Heart left ventricle (tissue), 16 donors: ENCODE measurements around the gene MAPT. TPM values are rescaled to one million over a fixed set of nuclear protein-coding genes. Genes with fewer than 3 reads are reported as not detected.

Source experiments
- ATAC-seq, 4 donors: fragments of 200-7000 bp; cut with Tn5 transposase; one replicate each; pipeline ENCODE4 v1.9.1; 2020 to 2022; ENCODE audit warnings: moderate library complexity in 4 of 4, mild to moderate bottlenecking in 3 of 4, moderate number of reproducible peaks in 1 of 4
- DNase-seq, 5 donors: peaks; one replicate each; pipeline ENCODE4 v3.0.0-alpha.2; 2020
- H3K27ac ChIP-seq, 12 donors: fragments of 200-600 bp; sonication (generic) in 4 of 12; one replicate each; pipeline versions ENCODE4 v1.5.0 to v1.8.0; 2016 to 2022; ENCODE audit warnings: mild to moderate bottlenecking in 2 of 12
- H3K27me3 ChIP-seq, 9 donors: fragments of 200-600 bp; sonication (generic) in 2 of 9; one replicate each; pipeline versions ENCODE4 v1.5.1 to v1.8.0; 2016 to 2022; ENCODE audit warnings: mild to moderate bottlenecking in 3 of 9
- H3K36me3 ChIP-seq, 9 donors: fragments of 200-600 bp; sonication (generic) in 2 of 9; one replicate each; pipeline versions ENCODE4 v1.5.0 to v1.8.0; 2018 to 2022; ENCODE audit warnings: mild to moderate bottlenecking in 2 of 9
- H3K4me1 ChIP-seq, 12 donors: fragments of 200-600 bp; sonication (generic) in 4 of 12; one replicate each; pipeline versions ENCODE4 v1.5.0 to v1.8.0; 2016 to 2022; ENCODE audit warnings: mild to moderate bottlenecking in 3 of 12
- H3K4me3 ChIP-seq, 12 donors: fragments of 200-600 bp; sonication (generic) in 4 of 12; one replicate each; pipeline versions ENCODE4 v1.5.0 to v1.8.0; 2017 to 2022; ENCODE audit warnings: mild to moderate bottlenecking in 9 of 12, moderate library complexity in 4 of 12
- H3K9me3 ChIP-seq, 12 donors: fragments of 200-600 bp; sonication (generic) in 4 of 12; one replicate each; pipeline versions ENCODE4 v1.5.0 to v1.8.0; 2016 to 2022; ENCODE audit warnings: mild to moderate bottlenecking in 1 of 12
- POLR2A ChIP-seq, 2 donors: fragments of 450-650 bp; IDR thresholded peaks; one replicate each; pipeline ENCODE4 v1.6.1; 2017; ENCODE audit warnings: antibody characterized with exemption in 2 of 2, mild to moderate bottlenecking in 2 of 2, moderate library complexity in 2 of 2
- WGBS, 4 donors: extraction: QIAGEN DNeasy Blood & Tissue Kit in 2 of 4; methylation state at CpG; one replicate each; pipeline versions ENCODE4 v1.1.5 to v1.1.7; 2013 to 2018; 5-methylcytosine and 5-hydroxymethylcytosine counted together
- intact Hi-C, 10 donors: fragments of 100-400 bp; cut with DNase I; formaldehyde crosslinking; loops; one replicate each; pipeline versions ENCODE4 v1.11.1 to v1.14.2; 2022
- polyA plus RNA-seq, 2 donors: library from polyadenylated mRNA; stranded (reverse); fragments of 200-250 nt; gene quantifications; one replicate each; pipeline ENCODE4 v1.2.3, GENCODE V29; 2013
- total RNA-seq, 9 donors: library from RNA; depleted of rRNA in 2 of 9; stranded (reverse); fragments of >200 nt in 2 of 9; fragmentation: NEBNext Ultra II Directional in 3 of 9; extraction: Animal tissue kit (Norgen Biotek cat#: 25700) in 3 of 9; gene quantifications; one replicate each; pipeline versions ENCODE4 v1.1.0 to v1.2.4, GENCODE V29; 2016 to 2023
- TF ChIP-seq, protein P1 (sequence below), 12 donors: fragments of 200-600 bp; sonication (generic) in 4 of 12; IDR thresholded peaks; one replicate each; pipeline versions ENCODE4 v1.5.0 to v1.8.0; 2018 to 2022; ENCODE audit warnings: antibody characterized with exemption in 12 of 12, mild to moderate bottlenecking in 5 of 12
- donor health status: ischemic (EF 13 %, LVEDD 7.1; RV severe dilation, severe dysfunction).
- donor health status: healthy with polysubstance abuse.
- donor health status: DM: no; HTN: yes; CAD: no.
- donor health status: DM: no; HTN: no; CAD: no.
- donor health status: ischemic (EF 25% LVEDD 6.9; RV normal size, moderate dysfunction).
- donor health status: ischemic (EF 25% LVEDD 5.7; RV mildly dilated, moderate dysfunction).
- donor health status: healthy.
- donor health status: DM: yes; HTN: yes; CAD: no.
- donor health status: ischemic (EF 35%, LVEDD 5.7; RV mildly dilated, moderate dysfunction).
- donor health status: nonischemic (EF 11% LVEDD 7.7; RV severe dilation, severe dysfunction).
- donor health status: DM: yes; HTN: yes; CAD: no.
- donor health status: PGD.
- donor health status: ischemic (EF 29% LVEDD 5.4; RV normal size, mild dysfunction).
- donor health status: nonischemic (EF 23%, LVEDD 6.1; RV moderate dilation, normal function).

MAPT gene
- total and polyA plus RNA-seq, 11 donors: 2.9 to 70.4 (median 29.3) TPM

DNA sequence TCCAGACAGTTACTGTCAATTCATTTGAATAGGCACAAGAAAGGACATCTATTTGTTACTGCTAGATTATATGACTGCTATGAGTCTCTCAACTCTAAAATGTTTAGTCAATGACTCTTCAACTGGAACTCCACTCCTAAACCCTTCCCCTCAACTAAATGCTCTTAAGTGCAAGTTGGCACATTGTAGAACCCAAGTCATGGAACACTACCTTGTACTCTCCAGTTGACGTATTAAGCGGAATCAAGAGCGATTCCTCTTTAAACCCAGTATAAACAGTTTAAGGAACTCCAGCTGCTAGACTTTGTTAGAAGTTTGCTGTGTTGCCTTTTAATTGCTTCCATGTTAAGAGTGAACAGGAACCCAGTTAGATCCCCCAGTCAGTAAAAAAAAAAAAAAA is 149.3 kb downstream of the MAPT start:
- ATAC-seq: no peak
- Histone ChIP-seq H3K4me1 (peaks cover 0 to 48% (median 26%) of the 10 kb centered on the region in 12 donors), H3K36me3 (peaks cover 0 to 93% (median 54%) of the 10 kb centered on the region in 9 donors), H3K27me3 (no peaks in the 10 kb centered on the region), H3K4me3 (no peak overlapping the region), H3K9me3 (no peaks in the 10 kb centered on the region), H3K27ac (peak overlapping the region in 4 of 12 donors; percentile 27 to 58 (median 42))
- no peak for DNase-seq
- WGBS, 4 donors: 81 to 90% (median 89%) methylated on average over 3 of the region's 3 CpGs
- intact Hi-C loops: loop anchor here (1.0 to 5.0 kb wide), 9 partner anchors 41 to 171 kb away; partner anchors contain the start of gene KANSL1 (in 7 of the 10)
- TF ChIP-seq, protein P1, sequence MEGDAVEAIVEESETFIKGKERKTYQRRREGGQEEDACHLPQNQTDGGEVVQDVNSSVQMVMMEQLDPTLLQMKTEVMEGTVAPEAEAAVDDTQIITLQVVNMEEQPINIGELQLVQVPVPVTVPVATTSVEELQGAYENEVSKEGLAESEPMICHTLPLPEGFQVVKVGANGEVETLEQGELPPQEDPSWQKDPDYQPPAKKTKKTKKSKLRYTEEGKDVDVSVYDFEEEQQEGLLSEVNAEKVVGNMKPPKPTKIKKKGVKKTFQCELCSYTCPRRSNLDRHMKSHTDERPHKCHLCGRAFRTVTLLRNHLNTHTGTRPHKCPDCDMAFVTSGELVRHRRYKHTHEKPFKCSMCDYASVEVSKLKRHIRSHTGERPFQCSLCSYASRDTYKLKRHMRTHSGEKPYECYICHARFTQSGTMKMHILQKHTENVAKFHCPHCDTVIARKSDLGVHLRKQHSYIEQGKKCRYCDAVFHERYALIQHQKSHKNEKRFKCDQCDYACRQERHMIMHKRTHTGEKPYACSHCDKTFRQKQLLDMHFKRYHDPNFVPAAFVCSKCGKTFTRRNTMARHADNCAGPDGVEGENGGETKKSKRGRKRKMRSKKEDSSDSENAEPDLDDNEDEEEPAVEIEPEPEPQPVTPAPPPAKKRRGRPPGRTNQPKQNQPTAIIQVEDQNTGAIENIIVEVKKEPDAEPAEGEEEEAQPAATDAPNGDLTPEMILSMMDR (IDR thresholded peaks at IDR 0.05): no peak
- TF ChIP-seq POLR2A (IDR thresholded peaks at IDR 0.05): no peak

DNA sequence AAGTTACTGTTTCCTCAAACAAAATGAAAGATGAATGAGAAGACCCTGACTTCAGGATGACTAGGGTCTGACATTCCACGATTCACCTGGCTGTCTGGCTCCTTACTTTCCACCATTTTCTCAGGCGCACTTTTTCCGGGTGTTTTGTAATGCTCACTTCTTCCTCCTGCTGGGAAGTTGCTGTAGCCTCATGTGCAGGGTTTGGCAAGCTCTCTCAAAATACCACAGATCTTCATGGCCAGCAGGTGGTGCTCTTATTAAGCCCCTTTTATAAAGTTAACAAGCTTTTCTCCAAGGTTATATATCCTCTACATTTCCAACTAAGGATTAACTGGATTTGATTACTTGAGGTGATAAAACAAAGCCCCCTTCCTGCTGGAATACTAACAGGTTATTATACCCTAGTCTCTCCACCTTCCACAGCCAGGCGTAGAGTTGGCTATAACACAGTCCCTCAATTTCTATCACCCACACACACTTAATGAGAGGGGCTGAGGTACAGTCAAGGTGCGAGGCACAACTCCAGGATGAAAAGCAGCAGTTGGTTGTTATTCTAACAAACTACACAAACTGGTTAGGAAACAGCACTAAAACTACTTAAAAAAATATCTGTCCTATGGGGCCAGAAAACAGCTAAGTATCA is 150.1 kb downstream of the MAPT start:
- intact Hi-C loops: loop anchor here (1.0 to 5.0 kb wide), 9 partner anchors 42 to 170 kb away; partner anchors contain the start of gene KANSL1 (in 7 of the 10)
- no peaks in the 10 kb centered on the region for H3K9me3 ChIP-seq
- H3K36me3 ChIP-seq: peaks cover 0 to 92% (median 53%) of the 10 kb centered on the region in 9 donors
- H3K27me3 ChIP-seq: no peaks in the 10 kb centered on the region
- DNase-seq: peak in 4 of 5 donors; percentile 73 to 77 (median 75)
- peak overlapping the region in 1 of 12 donors; percentile 8 for H3K4me3 ChIP-seq
- H3K4me1 ChIP-seq: peaks cover 0 to 41% (median 21%) of the 10 kb centered on the region in 12 donors
- peak overlapping the region in 8 of 12 donors; percentile 3 to 58 (median 24) for H3K27ac ChIP-seq
- ATAC-seq: peak; percentile 33 to 86 (median 82)
- TF ChIP-seq, protein P1 (IDR thresholded peaks at IDR 0.05): peak; percentile 75 to 95 (median 86)
- no peak for TF ChIP-seq POLR2A (IDR thresholded peaks at IDR 0.05)
- 26 to 45% (median 38%) methylated on average over 5 of the region's 5 CpGs for WGBS, 4 donors

DNA sequence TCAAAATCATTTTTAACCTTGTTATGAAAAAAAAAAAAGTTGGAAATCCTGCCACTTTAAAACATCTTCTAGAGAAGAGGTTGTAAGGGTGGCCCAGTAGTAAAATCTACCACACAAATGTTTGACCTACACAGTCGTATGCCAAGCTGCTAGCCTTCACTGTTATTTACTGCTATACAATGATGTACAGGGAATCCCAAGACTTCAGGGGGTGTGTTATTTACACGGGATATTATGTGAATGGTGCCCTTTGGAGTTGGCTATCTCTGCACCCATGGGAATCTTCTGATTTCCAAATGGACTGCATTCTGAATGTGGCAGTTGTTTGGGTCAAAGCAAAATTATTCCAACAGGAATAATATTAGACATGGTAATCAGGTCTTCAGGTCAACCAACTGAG is 150.6 kb downstream of the MAPT start:
- no peak for DNase-seq
- intact Hi-C loops: loop anchor here (1.0 to 5.0 kb wide), 9 partner anchors 43 to 170 kb away; partner anchors contain the start of gene KANSL1 (in 8 of the 10)
- Histone ChIP-seq H3K27ac (peak overlapping the region in 4 of 12 donors; percentile 17 to 60 (median 41)), H3K27me3 (no peaks in the 10 kb centered on the region), H3K36me3 (peaks cover 0 to 92% (median 54%) of the 10 kb centered on the region in 9 donors), H3K4me1 (peaks cover 0 to 41% (median 16%) of the 10 kb centered on the region in 12 donors), H3K9me3 (no peaks in the 10 kb centered on the region), H3K4me3 (no peak overlapping the region)
- ATAC-seq: no peak
- TF ChIP-seq POLR2A (IDR thresholded peaks at IDR 0.05): no peak
- TF ChIP-seq, protein P1 (IDR thresholded peaks at IDR 0.05): no peak
- 57 to 64% (median 60%) methylated on average over 2 of the region's 2 CpGs for WGBS, 4 donors

DNA sequence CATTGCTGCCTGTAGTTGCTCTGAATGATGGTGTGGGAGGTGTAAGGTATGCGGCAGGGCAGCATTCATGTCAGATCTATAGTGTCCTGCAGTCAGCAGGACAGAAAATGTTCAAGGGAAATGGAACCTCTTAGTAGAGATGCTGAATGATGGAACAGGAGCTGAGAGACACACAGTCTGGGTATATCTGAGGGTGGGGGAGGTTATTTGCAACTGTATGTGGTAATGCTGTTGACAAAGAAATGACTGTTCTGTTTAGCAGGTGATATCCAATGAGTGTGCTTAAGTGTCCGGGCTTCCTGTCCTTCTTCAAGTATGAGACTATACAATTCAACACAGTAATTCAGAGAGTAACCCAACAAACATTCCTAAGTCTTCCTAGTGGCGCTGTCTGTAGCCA is 151.3 kb downstream of the MAPT start:
- DNase-seq: no peak
- TF ChIP-seq, protein P1 (IDR thresholded peaks at IDR 0.05): no peak
- no peak for TF ChIP-seq POLR2A (IDR thresholded peaks at IDR 0.05)
- no peak for ATAC-seq
- Histone ChIP-seq H3K36me3 (peaks cover 2 to 92% (median 60%) of the 10 kb centered on the region in 9 donors), H3K9me3 (no peaks in the 10 kb centered on the region), H3K27me3 (no peaks in the 10 kb centered on the region), H3K4me3 (no peak overlapping the region), H3K4me1 (peaks cover 0 to 41% (median 14%) of the 10 kb centered on the region in 12 donors), H3K27ac (peak overlapping the region in 4 of 12 donors; percentile 7 to 60 (median 16))
- WGBS, 4 donors: 76 to 85% (median 81%) methylated on average over 3 of the region's 3 CpGs
- intact Hi-C loops: loop anchor here in 7 of 10 donors (2.0 to 5.0 kb wide), 5 partner anchors 137 to 169 kb away; partner anchors contain the start of gene KANSL1 (in 4 of the 7)
